Measurements from ENCODE around the gene DAB2.

The DAB2 gene

DNA sequence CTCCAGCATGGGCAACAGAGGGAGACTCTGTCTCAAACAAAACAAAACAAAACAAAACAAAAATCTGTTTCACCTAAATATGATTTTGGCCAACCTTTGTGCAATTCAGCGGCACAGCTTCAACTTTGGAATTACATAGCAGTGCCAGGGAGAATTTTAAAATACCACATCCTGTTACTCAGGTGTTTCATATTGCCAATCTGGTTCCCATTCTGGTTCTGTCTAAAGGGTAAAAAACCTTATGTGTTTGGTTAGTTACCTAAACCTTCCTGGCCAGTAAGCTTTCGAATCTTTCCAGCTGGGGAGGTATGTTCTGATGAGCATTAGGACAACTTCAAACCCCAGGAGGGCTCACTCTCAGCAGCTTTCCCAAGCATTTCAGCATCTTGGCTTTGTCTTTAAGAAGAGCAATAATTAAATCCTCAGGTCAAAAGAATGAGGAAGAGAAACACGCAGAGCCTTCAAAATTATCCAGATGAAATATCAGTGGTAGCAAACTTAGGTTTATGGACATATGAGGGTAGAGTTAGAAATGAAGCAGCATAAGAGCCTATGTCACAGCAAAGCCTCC, 2.7 kb downstream of the DAB2 start:
- Histone ChIP-seq H3K27me3 (ENCODE audit: control insufficient read depth, insufficient read depth, low read length) (no peaks in the 10 kb centered on the region), H3K9ac (no peak overlapping the region), H3K36me3 (ENCODE audit: control insufficient read depth, insufficient read depth, low read length) (no peaks in the 10 kb centered on the region), H3K4me1 (peaks cover 4% of the 10 kb centered on the region), H3K27ac (peak overlapping the region; percentile 4), H3K9me3 (ENCODE audit: control insufficient read depth, low read length) (no peaks in the 10 kb centered on the region), H2AFZ (peak overlapping the region; percentile 1), H3K4me3 (ENCODE audit: low read depth, low read length) (no peak overlapping the region), H3K4me2 (ENCODE audit: low read length) (no peak overlapping the region), H3K79me2 (no peaks in the 10 kb centered on the region)
- TF ChIP-seq, protein P1, sequence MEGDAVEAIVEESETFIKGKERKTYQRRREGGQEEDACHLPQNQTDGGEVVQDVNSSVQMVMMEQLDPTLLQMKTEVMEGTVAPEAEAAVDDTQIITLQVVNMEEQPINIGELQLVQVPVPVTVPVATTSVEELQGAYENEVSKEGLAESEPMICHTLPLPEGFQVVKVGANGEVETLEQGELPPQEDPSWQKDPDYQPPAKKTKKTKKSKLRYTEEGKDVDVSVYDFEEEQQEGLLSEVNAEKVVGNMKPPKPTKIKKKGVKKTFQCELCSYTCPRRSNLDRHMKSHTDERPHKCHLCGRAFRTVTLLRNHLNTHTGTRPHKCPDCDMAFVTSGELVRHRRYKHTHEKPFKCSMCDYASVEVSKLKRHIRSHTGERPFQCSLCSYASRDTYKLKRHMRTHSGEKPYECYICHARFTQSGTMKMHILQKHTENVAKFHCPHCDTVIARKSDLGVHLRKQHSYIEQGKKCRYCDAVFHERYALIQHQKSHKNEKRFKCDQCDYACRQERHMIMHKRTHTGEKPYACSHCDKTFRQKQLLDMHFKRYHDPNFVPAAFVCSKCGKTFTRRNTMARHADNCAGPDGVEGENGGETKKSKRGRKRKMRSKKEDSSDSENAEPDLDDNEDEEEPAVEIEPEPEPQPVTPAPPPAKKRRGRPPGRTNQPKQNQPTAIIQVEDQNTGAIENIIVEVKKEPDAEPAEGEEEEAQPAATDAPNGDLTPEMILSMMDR (IDR thresholded peaks at IDR 0.05): no peak

DNA sequence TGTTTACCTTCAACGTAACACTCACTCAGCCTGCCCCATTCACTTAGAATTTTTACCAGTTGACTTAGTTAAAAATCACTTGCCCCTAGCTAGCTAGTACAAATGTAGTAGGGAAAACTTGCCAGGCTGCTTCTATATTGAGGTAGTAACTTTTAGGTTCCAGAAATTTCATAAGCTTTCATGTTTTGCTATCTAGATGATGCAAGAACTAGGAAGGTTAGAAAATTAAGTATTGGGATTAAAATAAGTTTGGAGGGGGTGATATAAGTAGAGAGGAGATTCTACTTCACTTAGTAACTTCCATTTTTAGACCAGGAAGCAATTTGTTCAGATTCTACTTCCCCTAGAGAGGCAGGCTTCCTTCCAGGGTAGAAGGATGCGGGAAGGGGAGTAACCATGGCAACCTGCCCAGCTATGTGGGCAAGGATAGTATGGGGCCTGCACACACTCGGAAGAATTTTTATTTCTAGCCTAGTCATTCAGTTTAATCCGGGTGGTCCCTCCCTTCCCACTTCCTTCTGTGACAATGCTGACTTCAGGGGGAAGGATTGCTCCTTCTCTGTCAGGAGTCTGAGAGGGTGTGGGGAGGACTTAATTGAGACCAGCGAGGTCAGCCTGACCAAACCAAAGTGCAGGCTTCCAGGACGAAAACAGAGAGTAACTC, 4.2 kb downstream of the DAB2 start:
- TF ChIP-seq, protein P1 (IDR thresholded peaks at IDR 0.05): no peak
- H3K4me3 ChIP-seq (ENCODE audit: low read depth, low read length): no peak overlapping the region
- no peak overlapping the region for H3K4me2 ChIP-seq (ENCODE audit: low read length)
- no peak overlapping the region for H3K9ac ChIP-seq
- H3K4me1 ChIP-seq: peaks cover 4% of the 10 kb centered on the region
- H3K36me3 ChIP-seq (ENCODE audit: control insufficient read depth, insufficient read depth, low read length): no peaks in the 10 kb centered on the region
- no peaks in the 10 kb centered on the region for H3K79me2 ChIP-seq
- H2AFZ ChIP-seq: peak overlapping the region; percentile 10
- H3K9me3 ChIP-seq (ENCODE audit: control insufficient read depth, low read length): no peaks in the 10 kb centered on the region
- no peaks in the 10 kb centered on the region for H3K27me3 ChIP-seq (ENCODE audit: control insufficient read depth, insufficient read depth, low read length)
- peak overlapping the region; percentile 30 for H3K27ac ChIP-seq

DNA sequence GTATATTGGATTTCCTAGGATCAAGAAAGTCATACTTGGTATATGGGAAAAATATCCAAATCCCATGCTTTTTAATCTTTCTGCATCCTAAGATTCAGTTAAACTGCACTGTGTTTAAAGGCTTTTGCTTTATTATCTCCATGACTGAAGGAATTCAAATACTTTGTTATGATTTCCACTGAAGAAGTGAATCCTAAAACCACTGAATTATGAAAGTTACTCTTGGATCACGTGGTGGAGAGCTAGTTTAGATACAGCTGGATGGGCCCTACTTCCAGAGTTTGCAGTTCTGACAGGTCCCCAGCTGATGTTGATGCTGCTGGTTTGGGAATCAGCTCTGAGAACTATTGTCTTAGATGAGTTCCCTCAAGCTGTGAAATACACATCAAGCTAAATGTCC, 5.0 kb downstream of the DAB2 start:
- H3K9ac ChIP-seq: no peak overlapping the region
- H3K9me3 ChIP-seq (ENCODE audit: control insufficient read depth, low read length): no peaks in the 10 kb centered on the region
- TF ChIP-seq, protein P1 (IDR thresholded peaks at IDR 0.05): no peak
- no peaks in the 10 kb centered on the region for H3K36me3 ChIP-seq (ENCODE audit: control insufficient read depth, insufficient read depth, low read length)
- peak overlapping the region; percentile 20 for H3K27ac ChIP-seq
- no peak overlapping the region for H2AFZ ChIP-seq
- no peaks in the 10 kb centered on the region for H3K27me3 ChIP-seq (ENCODE audit: control insufficient read depth, insufficient read depth, low read length)
- H3K4me3 ChIP-seq (ENCODE audit: low read depth, low read length): no peak overlapping the region
- H3K79me2 ChIP-seq: no peaks in the 10 kb centered on the region
- H3K4me2 ChIP-seq (ENCODE audit: low read length): no peak overlapping the region
- H3K4me1 ChIP-seq: peaks cover 4% of the 10 kb centered on the region

DNA sequence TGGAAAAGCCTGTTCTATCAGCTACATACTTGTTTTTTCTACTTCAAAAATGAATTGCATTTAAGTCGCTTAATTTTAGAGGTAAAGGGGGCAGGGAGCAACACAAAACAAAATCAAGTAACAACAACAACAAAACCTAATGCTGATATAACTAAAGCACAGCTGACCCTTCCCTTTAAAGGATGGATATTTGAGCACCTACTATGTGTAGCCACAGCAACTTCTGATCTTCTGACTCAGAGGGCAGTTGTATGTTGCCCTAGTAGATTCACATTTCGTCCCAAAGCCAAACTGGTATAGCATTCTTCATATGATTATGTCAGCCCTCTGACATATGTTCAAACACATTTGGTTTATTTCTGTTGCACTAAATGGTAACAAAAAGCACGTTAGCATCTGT, 6.8 kb downstream of the DAB2 start:
- Histone ChIP-seq H2AFZ (no peak overlapping the region), H3K36me3 (ENCODE audit: control insufficient read depth, insufficient read depth, low read length) (no peaks in the 10 kb centered on the region), H3K4me3 (ENCODE audit: low read depth, low read length) (no peak overlapping the region), H3K4me2 (ENCODE audit: low read length) (no peak overlapping the region), H3K27ac (no peak overlapping the region), H3K9me3 (ENCODE audit: control insufficient read depth, low read length) (no peaks in the 10 kb centered on the region), H3K79me2 (no peaks in the 10 kb centered on the region), H3K4me1 (peaks cover 4% of the 10 kb centered on the region), H3K9ac (no peak overlapping the region), H3K27me3 (ENCODE audit: control insufficient read depth, insufficient read depth, low read length) (no peaks in the 10 kb centered on the region)
- TF ChIP-seq, protein P1 (IDR thresholded peaks at IDR 0.05): no peak

DNA sequence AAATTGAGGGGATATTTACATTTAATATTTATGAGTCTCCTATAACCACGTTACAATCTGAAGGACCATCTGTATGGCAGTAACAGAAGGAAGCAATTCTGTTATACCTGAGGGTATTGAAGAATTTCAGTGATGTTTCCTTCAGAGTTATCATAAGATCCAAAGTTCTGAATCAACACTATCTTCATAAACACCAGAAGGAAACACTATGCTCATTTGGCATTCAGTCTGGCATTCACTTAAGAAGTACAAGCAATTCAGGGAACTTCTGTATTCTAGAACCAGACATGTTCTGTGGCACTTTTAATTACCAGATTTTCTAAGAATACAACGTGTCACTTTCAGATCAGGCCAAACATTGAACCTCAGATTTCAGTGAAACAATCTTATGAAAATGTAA, 9.6 kb downstream of the DAB2 start:
- Histone ChIP-seq H3K36me3 (ENCODE audit: control insufficient read depth, insufficient read depth, low read length) (no peaks in the 10 kb centered on the region), H3K27me3 (ENCODE audit: control insufficient read depth, insufficient read depth, low read length) (no peaks in the 10 kb centered on the region), H3K4me2 (ENCODE audit: low read length) (no peak overlapping the region), H3K4me3 (ENCODE audit: low read depth, low read length) (no peak overlapping the region), H2AFZ (no peak overlapping the region), H3K79me2 (no peaks in the 10 kb centered on the region), H3K4me1 (no peaks in the 10 kb centered on the region), H3K27ac (no peak overlapping the region), H3K9ac (no peak overlapping the region), H3K9me3 (ENCODE audit: control insufficient read depth, low read length) (no peaks in the 10 kb centered on the region)
- TF ChIP-seq, protein P1 (IDR thresholded peaks at IDR 0.05): no peak
